GM15510 (cell line): ENCODE results near the gene ZNF33B.

Source experiments
- POLR2A ChIP-seq: IDR thresholded peaks from 3 replicates; pipeline ENCODE4 v1.6.1; 2011; ENCODE audit warnings: borderline replicate concordance; ENCODE audit not compliant: insufficient read length; ENCODE audit errors: extremely low read depth

ZNF33B gene

DNA sequence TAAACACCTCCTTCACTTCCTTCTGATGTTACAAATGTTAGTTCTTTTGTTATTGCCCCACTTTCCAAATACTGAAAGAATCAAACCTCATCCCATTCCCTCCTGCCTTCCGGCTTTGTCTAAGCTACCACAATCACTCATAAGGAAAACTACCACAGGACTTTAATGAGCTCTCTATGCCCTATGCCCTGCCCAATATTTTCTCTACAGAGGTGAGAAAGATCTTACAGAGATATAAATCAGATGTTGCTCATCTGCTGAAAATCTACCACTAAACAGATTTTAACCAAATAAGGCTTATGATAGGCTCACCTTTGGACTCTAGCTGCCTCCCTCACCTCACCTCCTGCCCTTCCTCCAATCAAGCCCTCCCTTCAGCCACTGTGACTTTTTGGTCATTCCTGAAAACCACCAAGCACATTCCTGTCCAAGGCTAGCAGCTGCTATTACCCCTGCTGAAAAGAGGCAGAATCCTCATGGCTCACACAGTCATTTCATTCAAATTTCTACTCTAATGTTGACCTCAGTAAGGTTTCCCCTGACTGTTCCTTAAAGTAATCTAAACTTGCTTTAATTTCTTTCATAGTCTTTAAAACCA, 7.7 kb downstream of the ZNF33B start:
- no peak for TF ChIP-seq POLR2A

DNA sequence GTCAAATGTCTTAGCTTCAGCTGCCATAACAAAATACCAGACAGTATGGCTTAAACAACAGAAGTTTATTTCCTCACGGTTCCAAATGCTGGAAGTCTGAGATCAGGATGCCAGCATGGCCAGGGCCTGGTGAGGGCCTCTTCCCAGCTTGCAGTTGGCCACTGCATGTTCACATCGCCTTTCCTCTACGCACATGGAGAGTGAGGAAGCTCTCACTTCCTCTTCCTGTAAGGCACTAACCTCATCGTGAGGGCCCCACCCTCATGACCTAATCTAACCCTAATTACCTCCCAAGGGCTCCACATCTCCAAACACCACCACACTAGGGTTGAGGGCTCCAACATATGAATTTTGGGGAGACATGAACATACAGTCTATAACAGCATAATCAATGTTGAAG, 14.4 kb downstream of the ZNF33B start:
- no peak for TF ChIP-seq POLR2A

DNA sequence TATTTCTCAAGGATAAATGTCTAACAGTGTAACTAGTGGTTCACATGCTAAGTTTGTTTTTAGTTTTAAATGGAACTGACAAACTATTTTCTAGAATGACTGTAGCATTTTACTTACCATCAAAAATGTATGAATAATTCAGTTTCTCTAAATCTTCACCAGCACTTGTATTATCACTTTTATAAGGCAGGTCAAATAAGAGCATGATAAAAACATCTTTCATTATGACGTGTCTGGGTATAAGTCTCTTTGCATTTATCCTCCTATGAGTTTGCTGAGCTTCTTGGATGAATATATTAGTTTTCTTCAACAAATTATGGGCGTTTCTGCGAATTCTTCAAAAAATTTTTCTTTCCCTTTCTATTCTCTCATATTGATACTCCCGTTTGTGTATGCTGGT, 19.9 kb downstream of the ZNF33B start:
- no peak for TF ChIP-seq POLR2A

DNA sequence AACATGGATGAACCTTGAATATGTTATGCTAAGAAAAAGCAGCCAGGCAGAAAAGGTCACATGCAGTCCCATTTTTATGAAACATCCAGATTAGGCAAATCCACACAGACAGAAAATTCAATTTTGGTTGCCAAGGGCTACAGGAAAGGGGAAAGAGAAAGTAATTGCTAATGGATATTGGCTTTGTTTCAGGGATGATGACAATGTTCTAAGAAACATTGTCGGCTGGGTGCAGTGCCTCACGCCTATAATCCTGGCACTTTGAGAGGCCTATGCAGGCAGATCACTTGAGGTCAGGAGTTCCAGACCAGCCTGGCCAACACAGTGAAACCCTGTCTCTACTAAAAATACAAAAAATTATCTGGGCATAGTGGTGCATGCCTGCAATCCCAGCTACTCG, 23.0 kb downstream of the ZNF33B start:
- no peak for TF ChIP-seq POLR2A

GRCh38 chr10:42609872-42610271, 28.5 kb downstream of the ZNF33B start:
- no peak for TF ChIP-seq POLR2A

- no peak for TF ChIP-seq POLR2A
Observed at GRCh38 chr10:42598249-42598873, 40.0 kb downstream of the ZNF33B start.

GRCh38 chr10:42596196-42596595, 42.2 kb downstream of the ZNF33B start:
- no peak for TF ChIP-seq POLR2A

DNA sequence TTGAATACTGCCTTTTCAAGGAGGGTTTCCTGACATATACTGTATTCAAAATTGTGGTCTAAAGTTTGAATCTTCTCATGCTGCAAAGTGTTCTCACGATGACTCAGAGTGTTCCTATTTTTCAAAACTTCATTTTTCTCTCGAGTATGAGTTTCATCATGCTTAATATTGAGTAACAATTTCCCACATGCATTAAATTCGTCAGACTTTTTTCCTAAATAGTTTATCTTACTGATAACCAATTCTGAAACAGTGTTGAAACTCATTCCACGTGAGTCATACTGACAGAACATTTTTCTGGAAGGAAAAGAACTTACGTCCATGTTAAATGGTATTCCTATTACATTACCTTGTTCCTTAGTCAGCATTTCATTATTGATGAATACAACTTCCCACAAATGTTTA, 44.1 kb downstream of the ZNF33B start:
- no peak for TF ChIP-seq POLR2A

- TF ChIP-seq POLR2A = no peak
Observed at GRCh38 chr10:42593284-42593683, 45.1 kb downstream of the ZNF33B start.

- no peak for TF ChIP-seq POLR2A
Observed at GRCh38 chr10:42583828-42584227, 54.5 kb downstream of the ZNF33B start.

- TF ChIP-seq POLR2A = no peak
Observed at GRCh38 chr10:42578019-42578418, 60.4 kb downstream of the ZNF33B start.

- no peak for TF ChIP-seq POLR2A
Observed at GRCh38 chr10:42576338-42576737, 62.0 kb downstream of the ZNF33B start.

DNA sequence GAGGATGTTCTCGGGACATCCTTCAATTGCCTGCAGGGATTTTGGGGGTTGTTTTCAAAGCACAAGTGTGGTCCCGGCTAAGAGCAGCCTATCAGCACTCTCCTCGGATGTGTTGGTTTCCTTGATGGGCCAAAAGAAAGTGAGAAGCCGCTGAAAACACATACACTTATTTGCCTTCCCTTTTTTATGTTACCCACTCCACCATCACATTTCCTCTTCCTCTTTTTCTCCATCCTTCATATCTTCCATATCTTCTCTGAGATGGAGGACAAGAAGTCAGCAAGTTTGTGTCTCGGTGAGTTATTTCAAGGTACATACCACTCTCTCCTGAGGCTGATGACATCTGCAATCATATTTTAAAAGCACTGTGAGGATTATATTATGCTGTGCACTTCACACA, 64.0 kb downstream of the ZNF33B start:
- TF ChIP-seq POLR2A = no peak

- no peak for TF ChIP-seq POLR2A
Observed at GRCh38 chr10:42556931-42557330, 81.4 kb downstream of the ZNF33B start.

DNA sequence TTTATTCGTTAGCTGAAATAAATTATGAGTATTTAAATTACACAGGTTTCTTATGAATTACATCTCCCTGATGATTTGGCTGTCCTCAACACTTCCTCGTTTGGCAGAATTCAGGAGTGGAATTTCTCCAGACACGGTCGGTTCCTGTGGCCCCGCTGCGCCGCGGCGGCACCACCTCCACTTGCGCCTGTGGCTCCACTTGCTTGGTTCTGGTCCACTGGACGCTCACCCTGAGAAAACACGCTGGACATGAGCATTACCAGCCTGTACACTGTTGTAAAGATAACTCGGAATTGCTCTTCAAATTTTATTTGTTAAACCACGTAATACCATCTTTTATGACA, 85.3 kb downstream of the ZNF33B start:
- TF ChIP-seq POLR2A = no peak

DNA sequence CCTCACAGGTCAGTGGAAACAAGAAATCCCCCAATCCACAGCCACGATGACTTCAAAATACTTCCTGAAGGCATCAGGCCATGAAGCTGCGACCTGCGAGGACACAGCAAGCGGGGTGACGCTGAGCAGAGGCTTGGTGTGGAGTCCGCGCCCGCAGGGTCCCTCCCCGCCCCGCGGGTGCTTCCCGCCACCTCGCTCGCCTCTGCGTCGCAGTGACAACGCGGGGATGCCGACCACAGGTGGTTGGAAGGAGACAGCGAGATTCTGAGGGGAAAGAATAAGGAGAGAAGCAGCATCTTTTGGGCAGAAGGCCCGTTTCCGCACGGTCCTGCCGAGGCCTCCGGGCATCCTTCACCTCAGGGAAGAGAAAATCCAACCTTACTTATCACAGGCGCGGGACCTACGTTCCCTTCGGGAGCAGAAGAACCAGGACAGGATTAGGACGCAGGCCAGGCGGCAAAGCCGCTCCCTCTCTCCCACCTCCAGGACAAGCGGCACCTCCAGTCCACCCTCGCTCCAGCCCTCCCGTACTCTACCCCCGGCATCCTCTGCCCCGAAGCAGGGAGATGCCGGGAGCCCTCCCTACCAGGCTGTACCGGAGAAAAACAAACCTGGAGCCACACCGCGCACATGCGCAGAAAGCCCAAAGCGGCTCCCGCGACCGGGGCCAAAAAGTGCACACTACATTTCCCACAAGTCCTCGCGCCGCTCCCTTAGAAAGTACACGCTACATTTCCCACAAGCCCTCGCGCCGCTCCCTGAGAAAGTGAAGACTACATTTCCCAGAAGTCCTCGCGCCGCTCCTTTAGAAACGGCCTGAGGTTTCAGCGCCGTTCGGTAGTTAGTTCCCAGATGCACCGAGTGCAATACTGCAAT, 85.9 kb downstream of the ZNF33B start:
- peak; percentile 56 for TF ChIP-seq POLR2A
